HG03354 (cell line): Measurements from ENCODE around the gene AMN.

Experiments
- ATAC-seq: cut with Tn5 transposase; IDR thresholded peaks from one replicate; pipeline ENCODE4 v1.9.1; 2021; ENCODE audit warnings: mild to moderate bottlenecking; ENCODE audit not compliant: unreplicated experiment, poor library complexity, severe bottlenecking

The AMN gene

GRCh38 chr14:102910442-102910841, 12.0 kb upstream of the AMN start:
- no peak for ATAC-seq

DNA sequence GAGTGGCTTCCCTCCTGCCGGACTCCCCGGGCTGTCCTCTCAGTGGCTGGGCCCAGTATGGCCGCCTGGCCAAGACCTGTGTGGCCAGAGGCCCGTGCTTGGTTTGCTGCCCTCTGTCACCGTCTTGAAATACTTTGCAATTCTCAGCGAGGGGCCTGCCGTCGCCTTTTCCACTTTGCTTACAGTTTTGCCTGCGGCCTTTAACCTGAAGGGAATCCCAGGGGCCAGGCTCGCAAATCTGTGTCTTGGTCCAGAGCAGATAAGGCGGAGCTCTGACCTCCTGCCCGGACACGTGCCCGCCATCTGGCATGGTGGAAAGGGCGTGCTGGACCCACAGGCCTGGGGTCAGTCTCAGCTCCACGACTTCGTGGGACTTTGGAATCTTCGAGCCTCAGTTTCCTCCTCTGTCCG, 10.9 kb upstream of the AMN start:
- no peak for ATAC-seq

- no peak for ATAC-seq
Observed at GRCh38 chr14:102911991-102912761, 10.3 kb upstream of the AMN start.

DNA sequence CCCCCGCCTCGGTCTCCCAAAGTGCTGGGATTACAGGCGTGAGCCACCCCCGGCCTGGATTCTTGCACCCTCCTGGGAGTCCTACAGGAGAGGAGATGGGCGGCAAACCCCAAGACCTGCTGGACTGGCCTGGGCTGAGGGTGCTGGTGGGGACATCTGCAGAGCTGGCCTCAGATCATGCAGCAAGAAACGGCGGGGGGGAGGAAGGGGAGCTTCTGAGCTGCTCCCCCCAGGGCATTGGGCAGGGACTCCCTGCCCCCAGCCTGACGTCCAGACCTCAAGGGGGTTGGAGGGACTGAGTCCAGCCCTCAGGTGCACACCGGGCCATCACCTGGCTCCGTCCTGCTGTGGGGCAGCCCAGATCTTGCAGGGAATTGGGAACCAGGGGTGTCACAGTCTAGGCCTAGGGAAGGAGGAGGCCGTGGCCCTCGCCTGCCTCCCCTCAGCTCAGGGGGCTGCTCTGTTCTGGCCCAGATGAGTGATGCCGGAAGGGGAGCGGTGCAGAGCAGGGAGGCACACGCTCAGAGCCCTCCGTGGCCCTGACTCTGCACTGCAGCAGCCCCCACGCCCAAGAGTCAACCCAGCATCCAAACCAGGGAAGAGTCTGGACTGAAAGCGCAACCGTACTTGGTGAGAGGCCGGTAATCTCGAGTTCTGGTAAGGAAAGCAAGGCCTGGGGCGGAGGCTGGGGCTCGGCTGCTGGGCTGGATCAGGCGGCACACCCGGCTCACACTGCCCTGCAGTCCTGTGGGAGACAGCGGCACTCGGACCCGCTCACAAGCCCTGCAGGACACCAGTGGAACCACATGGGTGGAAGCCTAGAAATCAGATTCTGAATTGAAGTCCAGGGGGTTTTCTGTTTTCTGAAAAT, 8.9 kb upstream of the AMN start:
- ATAC-seq, result no peak

GRCh38 chr14:102914474-102915291, 7.8 kb upstream of the AMN start:
- no peak for ATAC-seq

DNA sequence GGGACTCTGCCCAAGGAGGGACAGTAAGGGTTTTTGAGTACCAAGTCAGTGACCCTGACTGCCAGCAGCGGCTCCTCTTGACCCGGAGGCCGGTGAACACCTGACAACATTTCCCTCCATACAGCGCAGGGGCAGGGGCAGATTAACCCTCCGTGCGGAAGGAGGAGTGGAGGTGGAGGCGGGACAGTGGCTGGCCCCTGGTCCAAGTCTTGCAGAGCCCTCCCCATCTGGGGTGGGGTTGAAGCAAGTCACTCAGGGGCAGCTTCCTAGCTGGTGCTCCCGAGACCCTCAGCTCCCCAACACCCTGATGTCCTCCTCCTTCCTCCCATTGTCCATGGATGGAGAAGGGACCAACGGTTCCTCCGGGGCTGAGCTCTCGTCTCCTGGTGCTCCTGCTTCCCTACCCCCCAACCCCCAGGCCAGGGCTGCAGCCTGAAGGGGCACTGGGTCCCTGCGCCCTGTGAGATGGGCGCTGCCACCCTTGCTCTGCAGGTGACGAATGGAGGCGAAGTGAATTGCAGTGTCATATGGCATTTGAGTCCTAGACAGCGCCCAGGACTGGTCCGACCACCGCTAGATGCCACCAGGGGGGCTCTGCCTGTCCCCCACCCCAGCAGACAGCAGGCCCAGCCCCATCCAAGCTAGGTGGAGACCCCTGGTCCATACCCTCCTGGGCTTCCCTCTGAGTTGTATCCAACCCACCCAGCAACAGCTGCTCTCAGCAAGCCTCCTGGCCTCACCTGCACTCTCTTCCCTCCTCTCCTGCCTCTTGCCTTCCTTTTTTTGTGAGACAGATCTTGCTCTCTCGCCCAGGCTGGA, 7.0 kb upstream of the AMN start:
- ATAC-seq, result no peak

DNA sequence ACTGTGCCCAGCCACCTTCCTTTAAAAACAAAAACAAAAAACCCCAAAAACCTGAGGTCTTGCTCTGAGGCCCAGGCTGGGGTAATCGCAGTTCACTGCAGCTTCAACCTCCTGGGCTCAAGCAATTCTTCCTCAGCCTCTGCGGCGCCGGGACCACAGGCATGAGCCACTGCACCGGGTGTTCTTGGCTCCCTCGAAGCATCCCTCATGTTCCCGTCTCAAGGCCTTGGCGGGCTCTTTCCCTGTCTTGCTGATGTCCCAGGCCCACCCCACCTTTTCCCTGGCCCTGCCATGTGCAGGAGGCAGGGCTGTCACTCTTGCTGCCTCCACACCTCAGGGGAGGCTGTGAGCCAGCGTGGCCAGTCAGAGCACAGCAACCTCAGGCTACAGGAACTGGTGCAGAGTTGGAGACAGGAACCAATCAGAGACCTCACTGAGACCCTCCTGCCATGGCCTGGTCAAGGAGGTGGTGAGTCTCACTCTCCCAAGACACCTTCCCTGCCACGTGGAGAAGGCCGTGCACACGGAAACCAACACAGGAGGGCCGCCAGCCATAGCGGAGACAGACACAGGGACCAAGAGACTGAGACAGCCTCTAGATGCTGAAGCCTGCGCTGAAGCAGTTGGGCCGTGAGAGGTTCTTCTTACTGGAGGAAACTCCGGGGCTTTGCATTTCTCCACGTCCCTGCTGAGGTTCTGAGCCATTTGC, 6.0 kb upstream of the AMN start:
- ATAC-seq, result no peak

DNA sequence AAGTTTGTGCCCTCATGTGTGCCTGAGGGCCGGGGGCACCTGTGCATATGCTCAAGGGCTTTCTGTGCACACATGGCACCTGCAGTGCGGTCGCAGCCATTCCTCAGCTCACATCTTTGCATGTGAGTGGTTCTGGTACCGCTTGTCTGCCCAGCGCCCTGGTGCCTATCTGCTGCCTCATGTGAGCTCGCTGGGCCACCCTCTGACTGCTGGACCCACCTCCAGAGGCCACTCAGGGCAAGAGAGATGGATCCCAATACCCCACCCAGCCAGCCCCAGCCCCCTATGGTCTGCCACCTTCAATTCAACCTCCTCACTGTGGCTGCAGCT, 5.4 kb upstream of the AMN start:
- no peak for ATAC-seq

DNA sequence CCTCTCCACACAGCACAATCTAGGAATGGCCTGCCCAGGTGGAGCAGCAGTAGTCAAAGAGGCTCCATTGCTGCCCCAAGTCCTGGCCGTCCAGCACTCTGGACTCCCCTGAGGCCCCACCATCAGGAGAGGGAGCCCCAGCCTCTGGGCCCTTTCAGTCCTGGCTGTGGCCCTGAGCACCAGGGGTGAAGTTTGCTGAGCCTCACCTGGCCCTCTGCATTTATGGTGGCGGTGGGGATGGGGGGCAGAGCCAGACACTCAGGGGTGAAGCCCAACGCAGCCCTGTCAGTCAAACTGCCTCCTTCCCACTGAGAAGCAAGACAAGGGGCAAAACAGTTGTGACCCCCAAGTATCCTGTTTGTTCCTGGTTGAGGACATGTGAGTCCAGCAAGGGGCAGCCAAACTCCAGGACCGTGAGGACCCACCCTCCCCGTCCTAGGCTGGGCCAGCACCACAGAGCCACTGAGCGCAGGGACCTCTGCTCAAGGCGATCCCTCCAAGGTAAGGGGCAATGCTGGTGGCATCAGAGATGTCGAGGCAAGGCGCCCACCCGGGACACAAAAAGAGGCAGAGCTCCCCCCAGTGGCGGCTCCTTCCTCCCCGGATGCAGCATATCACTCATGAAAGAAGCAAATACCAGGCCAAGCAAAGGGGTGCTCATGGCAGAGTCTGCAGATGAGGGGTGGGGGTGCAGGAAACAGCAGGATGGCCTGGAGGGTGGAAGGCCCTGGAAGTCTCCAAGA, 4.8 kb upstream of the AMN start:
- ATAC-seq, result no peak

GRCh38 chr14:102918438-102918837, 4.0 kb upstream of the AMN start:
- ATAC-seq, result no peak

DNA sequence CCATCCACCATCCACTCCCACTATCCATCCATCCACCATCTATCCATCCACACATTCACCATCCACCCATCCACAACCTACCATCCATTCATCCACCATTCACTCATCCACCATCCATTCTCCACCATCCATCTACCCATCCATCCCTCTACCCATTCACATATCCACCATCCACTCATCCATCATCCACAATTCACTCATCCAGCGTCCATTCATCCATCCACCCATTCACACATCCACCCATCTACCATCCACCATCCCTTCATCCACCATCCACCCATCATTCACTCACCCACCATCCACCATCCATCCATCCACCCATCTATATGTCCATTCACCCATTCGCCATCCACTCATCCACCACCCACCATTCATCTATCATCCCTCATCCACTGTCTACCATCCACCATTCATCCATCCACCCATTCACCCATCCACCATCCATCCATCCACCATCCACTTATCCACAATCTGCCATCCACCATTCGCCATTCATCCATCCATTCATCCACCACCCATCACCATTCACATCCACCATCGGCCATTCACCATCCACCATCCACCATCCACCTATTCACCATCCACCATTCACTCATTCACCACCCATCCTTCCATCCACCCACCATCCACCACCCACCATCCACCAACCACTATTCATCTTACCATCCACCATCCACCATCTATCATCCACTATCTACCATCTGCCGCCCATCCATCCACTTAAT, 2.0 kb upstream of the AMN start:
- no peak for ATAC-seq

GRCh38 chr14:102920998-102921304, 1.5 kb upstream of the AMN start:
- no peak for ATAC-seq

DNA sequence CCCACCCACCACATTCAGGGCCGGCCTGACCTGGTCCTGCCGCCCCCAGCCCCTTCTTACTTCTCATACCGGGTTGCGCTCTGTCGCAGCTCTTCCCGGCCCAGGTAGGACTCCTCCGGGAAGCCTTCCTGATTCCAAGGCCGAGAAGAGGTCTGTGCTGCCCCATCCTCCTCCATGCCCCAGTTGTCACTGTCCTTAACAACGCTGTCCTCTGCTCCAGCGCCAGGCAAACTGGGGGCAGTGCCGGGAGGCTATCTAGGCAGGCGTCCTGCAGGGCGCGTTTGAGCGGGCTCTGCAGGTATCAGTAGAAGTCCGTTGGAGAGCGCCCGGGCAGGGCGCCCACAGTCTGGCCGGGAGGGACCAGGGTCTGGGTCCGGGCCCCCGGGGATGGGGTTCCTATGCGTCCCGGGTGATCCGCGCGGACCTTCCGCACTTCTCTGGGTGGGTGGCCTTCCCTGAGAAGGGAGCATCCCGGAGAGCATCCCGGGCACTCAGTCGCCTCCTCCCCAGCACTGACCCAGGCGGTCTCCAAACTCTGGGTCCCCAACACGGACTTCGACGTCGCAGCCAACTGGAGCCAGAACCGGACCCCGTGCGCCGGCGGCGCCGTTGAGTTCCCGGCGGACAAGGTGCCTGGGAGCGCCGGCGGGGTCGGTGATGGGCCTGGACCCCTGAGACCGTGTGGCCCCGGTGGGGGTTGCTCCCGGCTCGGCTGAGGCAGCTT, 900 bp downstream of the AMN start:
- no peak for ATAC-seq

DNA sequence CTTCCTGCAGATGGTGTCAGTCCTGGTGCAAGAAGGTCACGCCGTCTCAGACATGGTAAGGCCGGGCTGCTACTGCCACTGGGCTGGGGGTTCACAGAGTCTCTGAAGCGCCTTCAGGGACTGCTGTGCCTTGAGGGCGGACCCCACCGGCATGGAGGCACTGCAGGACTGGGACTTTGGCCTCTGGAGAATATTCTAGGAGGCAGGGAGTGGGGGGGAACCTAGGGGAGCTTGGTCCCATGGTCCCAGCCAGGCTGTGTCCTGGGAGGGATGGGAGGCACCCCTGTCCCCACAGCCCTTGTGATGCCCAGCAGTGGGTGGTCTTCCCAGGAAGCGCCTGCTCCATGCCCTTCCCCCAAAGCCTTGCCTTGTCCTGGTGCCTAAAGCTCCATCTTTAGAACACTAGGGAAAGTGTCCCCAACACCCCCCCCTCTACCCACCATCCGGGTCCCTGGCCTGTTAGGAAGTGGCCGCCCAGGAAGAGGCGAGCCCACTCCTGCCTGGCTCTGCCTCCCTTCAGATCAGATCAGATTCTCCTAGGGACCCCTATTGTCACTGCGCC, 1.5 kb downstream of the AMN start:
- no peak for ATAC-seq

- ATAC-seq, result no peak
Observed at GRCh38 chr14:102924632-102925588, 2.4 kb downstream of the AMN start.

- no peak for ATAC-seq
Observed at GRCh38 chr14:102925646-102926045, 3.2 kb downstream of the AMN start.
